IMR-90 (cell line): ENCODE measurements around the gene EREG. TPM values are rescaled to one million over a fixed set of nuclear protein-coding genes. Genes with fewer than 3 reads are reported as not detected.

Experiments used
- ATAC-seq: fragments of 200-7000 bp; cut with Tn5 transposase; 2 replicates; pipeline ENCODE4 v1.9.1; 2020; ENCODE audit warnings: low read depth, mild to moderate bottlenecking, moderate library complexity
- BruUV-seq: library from RNA; stranded (reverse); fragments of 400-500 nt; replicated peaks from 2 replicates; lab custom pipeline; 2021; lab: Mats Ljungman, UMichigan
- CTCF ChIA-PET: fragments of 300-600 bp; formaldehyde crosslinking; extraction: SDS; loops from one replicate; lab custom pipeline; 2021; ENCODE audit warnings: antibody characterized with exemption; lab: Yijun Ruan, JAX
- POLR2A ChIA-PET: fragments of 300-600 bp; sonication (Branson Sonifier 250); formaldehyde crosslinking; loops from one replicate; lab custom pipeline; 2022; ENCODE audit warnings: antibody characterized with exemption; ENCODE audit not compliant: unreplicated experiment; lab: Charles Lee
- DNase-seq: peaks from one replicate; pipeline ENCODE4 v3.0.0; 2013
- H2AFZ ChIP-seq: replicated peaks from 2 replicates; pipeline ENCODE3; 2013; ENCODE audit warnings: low read length, mild to moderate bottlenecking; ENCODE audit not compliant: poor library complexity
- H2AK5ac ChIP-seq: 2 replicates; pipeline ENCODE4 v1.6.1; 2013; ENCODE audit warnings: low read depth, low read length, inconsistent platforms
- H2AK9ac ChIP-seq: replicated peaks from 2 replicates; pipeline ENCODE3; 2013; ENCODE audit warnings: mild to moderate bottlenecking, low read depth, low read length, moderate library complexity; ENCODE audit not compliant: poor library complexity
- H2BK120ac ChIP-seq: 2 replicates; pipeline ENCODE4 v1.6.1; 2013; ENCODE audit warnings: low read depth, low read length, inconsistent platforms
- H2BK15ac ChIP-seq: 3 replicates; pipeline ENCODE4 v1.6.1; 2013; ENCODE audit warnings: low read depth, low read length, inconsistent platforms
- H2BK20ac ChIP-seq: 2 replicates; pipeline ENCODE4 v1.6.1; 2013; ENCODE audit warnings: low read depth, mild to moderate bottlenecking, inconsistent platforms, low read length, moderate library complexity
- H2BK5ac ChIP-seq: 2 replicates; pipeline ENCODE4 v1.6.1; 2013; ENCODE audit warnings: mild to moderate bottlenecking, low read depth, low read length, inconsistent platforms; ENCODE audit not compliant: poor library complexity, severe bottlenecking
- H3K14ac ChIP-seq: replicated peaks from 2 replicates; pipeline ENCODE4 v1.6.1; 2013; ENCODE audit warnings: low read depth, low read length, inconsistent platforms
- H3K18ac ChIP-seq: 2 replicates; pipeline ENCODE4 v1.6.1; 2013; ENCODE audit warnings: low read depth, low read length, control low read depth
- H3K23ac ChIP-seq: 2 replicates; pipeline ENCODE4 v1.6.1; 2013; ENCODE audit warnings: low read depth, low read length, inconsistent platforms
- H3K27ac ChIP-seq: 2 replicates; pipeline ENCODE4 v1.5.1; 2013; ENCODE audit warnings: mild to moderate bottlenecking, control low read depth, low read length; ENCODE audit not compliant: insufficient read depth
- H3K27me3 ChIP-seq: 2 replicates; pipeline ENCODE4 v1.6.1; 2013; ENCODE audit warnings: low read length; ENCODE audit not compliant: control insufficient read depth, insufficient read depth
- H3K36me3 ChIP-seq: 2 replicates; pipeline ENCODE4 v1.6.1; 2013; ENCODE audit warnings: low read length, mixed read lengths; ENCODE audit not compliant: control insufficient read depth, insufficient read depth
- H3K4ac ChIP-seq: 2 replicates; pipeline ENCODE4 v1.6.1; 2013; ENCODE audit warnings: low read depth, low read length, inconsistent platforms
- H3K4me1 ChIP-seq: 2 replicates; pipeline ENCODE4 v1.6.1; 2013; ENCODE audit warnings: low read length, mixed read lengths; ENCODE audit not compliant: control insufficient read depth, insufficient read depth
- H3K4me2 ChIP-seq: 2 replicates; pipeline ENCODE4 v1.6.1; 2013; ENCODE audit warnings: low read depth, mild to moderate bottlenecking, control low read depth, low read length, moderate library complexity
- H3K4me3 ChIP-seq: 2 replicates; pipeline ENCODE4 v1.5.1; 2013; ENCODE audit warnings: low read depth, mild to moderate bottlenecking, control low read depth, low read length, moderate library complexity; ENCODE audit not compliant: insufficient read depth
- H3K56ac ChIP-seq: 2 replicates; pipeline ENCODE4 v1.6.1; 2013; ENCODE audit warnings: low read length, inconsistent platforms; ENCODE audit not compliant: insufficient read depth; ENCODE audit errors: extremely low read depth
- H3K79me1 ChIP-seq, 2 experiments: 2 replicates each; pipeline ENCODE4 v1.6.1; 2013; ENCODE audit warnings: low read length in 2 of 2, inconsistent platforms in 1 of 2, low read depth in 1 of 2
- H3K9ac ChIP-seq: 2 replicates; pipeline ENCODE4 v1.6.1; 2013; ENCODE audit warnings: low read depth, low read length, control low read depth
- H3K9me1 ChIP-seq: 2 replicates; pipeline ENCODE4 v1.6.1; 2013; ENCODE audit warnings: low read length, inconsistent platforms; ENCODE audit not compliant: insufficient read depth
- H3K9me3 ChIP-seq: 2 replicates; pipeline ENCODE4 v1.6.1; 2013; ENCODE audit warnings: low read length; ENCODE audit not compliant: control insufficient read depth, insufficient read depth
- H4K20me1 ChIP-seq: 2 replicates; pipeline ENCODE4 v1.6.1; 2013; ENCODE audit warnings: low read length, inconsistent platforms; ENCODE audit not compliant: insufficient read depth
- H4K5ac ChIP-seq: 2 replicates; pipeline ENCODE4 v1.6.1; 2013; ENCODE audit warnings: mild to moderate bottlenecking, low read depth, low read length, control low read depth
- H4K8ac ChIP-seq, 2 experiments: 2 replicates each; pipeline ENCODE4 v1.6.1; 2013; ENCODE audit warnings: low read depth in 2 of 2, low read length in 2 of 2, control low read depth in 1 of 2, inconsistent platforms in 1 of 2
- H4K91ac ChIP-seq: 2 replicates; pipeline ENCODE4 v1.6.1; 2013; ENCODE audit warnings: low read depth, low read length, inconsistent platforms; ENCODE audit not compliant: insufficient read depth
- BHLHE40 ChIP-seq: fragments of 150-350 bp; IDR thresholded peaks from 2 replicates; pipeline ENCODE4 v1.6.1; 2016; ENCODE audit warnings: mild to moderate bottlenecking, low read depth, low read length
- CEBPB ChIP-seq: IDR thresholded peaks from 2 replicates; pipeline ENCODE4 v1.6.1; 2012; ENCODE audit warnings: low read depth, low read length, improper control_type of control experiment
- CHD1 ChIP-seq: IDR thresholded peaks from 2 replicates; pipeline ENCODE4 v1.6.1; 2012; ENCODE audit warnings: low read depth, low read length, improper control_type of control experiment
- FOS ChIP-seq: fragments of 150-350 bp; IDR thresholded peaks from 2 replicates; pipeline ENCODE4 v1.6.1; 2016; ENCODE audit warnings: low read depth, low read length
- MAFK ChIP-seq: IDR thresholded peaks from 2 replicates; pipeline ENCODE4 v1.6.1; 2012; ENCODE audit warnings: low read depth, low read length, improper control_type of control experiment
- MAZ ChIP-seq: IDR thresholded peaks from 2 replicates; pipeline ENCODE4 v1.6.1; 2012; ENCODE audit warnings: low read depth, mild to moderate bottlenecking, low read length, improper control_type of control experiment, moderate library complexity, borderline replicate concordance
- MXI1 ChIP-seq: IDR thresholded peaks from 2 replicates; pipeline ENCODE4 v1.6.1; 2012; ENCODE audit warnings: low read depth, mild to moderate bottlenecking, low read length, moderate library complexity, borderline replicate concordance
- POLR2A ChIP-seq: IDR thresholded peaks from 2 replicates; pipeline ENCODE4 v1.6.1; 2012; ENCODE audit warnings: mild to moderate bottlenecking, low read depth, low read length
- RAD21 ChIP-seq: IDR thresholded peaks from 2 replicates; pipeline ENCODE4 v1.6.1; 2012; ENCODE audit warnings: low read length, improper control_type of control experiment
- RCOR1 ChIP-seq: IDR thresholded peaks from 2 replicates; pipeline ENCODE4 v1.6.1; 2012; ENCODE audit warnings: mild to moderate bottlenecking, low read length, improper control_type of control experiment; ENCODE audit not compliant: insufficient replicate concordance
- RFX5 ChIP-seq: IDR thresholded peaks from 2 replicates; pipeline ENCODE4 v1.8.0; 2012; ENCODE audit warnings: low read depth, mild to moderate bottlenecking, low read length, moderate library complexity
- SMC3 ChIP-seq: fragments of 150-350 bp; IDR thresholded peaks from 2 replicates; pipeline ENCODE4 v1.6.1; 2016; ENCODE audit warnings: low read depth, mild to moderate bottlenecking, antibody characterized with exemption, low read length, moderate library complexity
- dilution Hi-C: fragments of 300-500 bp; cut with HindIII; formaldehyde crosslinking; loops from one replicate; pipeline ENCODE4 v1.14.3; 2018; ENCODE audit warnings: low sequenced_read_pairs; ENCODE audit not compliant: unreplicated experiment
- in situ Hi-C: fragments of 300-500 bp; cut with MboI; formaldehyde crosslinking; loops from 3 replicates; pipeline ENCODE4 v1.14.3; 2019; ENCODE audit warnings: low sequenced_read_pairs, inconsistent platforms, mixed read lengths
- intact Hi-C: fragments of 100-400 bp; cut with micrococcal nuclease; formaldehyde crosslinking; loops from 2 replicates; pipeline ENCODE4 v1.10.0; 2022
- polyA plus RNA-seq, 3 experiments: library from polyadenylated mRNA; depleted of rRNA; stranded (reverse); fragments of >200 nt; gene quantifications; 2 replicates each; pipeline ENCODE4 v1.2.3, GENCODE V29; 2012; ENCODE audit warnings: low replicate concordance in 1 of 3
- total RNA-seq: library from RNA; depleted of rRNA; stranded (reverse); fragments of >200 nt; gene quantifications from 2 replicates; pipeline ENCODE4 v1.2.3, GENCODE V29; 2012
- TF ChIP-seq, protein P1 (sequence below): fragments of 150-350 bp; IDR thresholded peaks from 2 replicates; pipeline ENCODE4 v1.6.1; 2017; ENCODE audit warnings: mild to moderate bottlenecking, antibody characterized with exemption, low read length, low read depth
- TF ChIP-seq, protein P2 (sequence below): fragments of 150-350 bp; IDR thresholded peaks from 2 replicates; pipeline ENCODE4 v1.6.1; 2016; ENCODE audit warnings: low read depth, mild to moderate bottlenecking, low read length, moderate library complexity, borderline replicate concordance

The EREG gene
- total and polyA plus RNA-seq, 2 of the 4 experiments (the other 2 are of a cell fraction): 0.26 to 0.36 TPM

- no peak overlapping the region for H3K56ac ChIP-seq
- peaks cover 8% of the 10 kb centered on the region; the same call in 1 of the 2 replicates for H3K4me1 ChIP-seq
- H2BK5ac ChIP-seq: no peak overlapping the region
- no peak overlapping the region for H3K27ac ChIP-seq
- no peak overlapping the region for H2BK120ac ChIP-seq
- no peak overlapping the region for H3K14ac ChIP-seq
- no peak overlapping the region for H3K4me3 ChIP-seq
- H3K27me3 ChIP-seq: no peaks in the 10 kb centered on the region
- POLR2A ChIA-PET: no interaction called here
- no peak overlapping the region for H2AFZ ChIP-seq
- no peaks in the 10 kb centered on the region for H4K20me1 ChIP-seq
- no TSS peak for BruUV-seq
- no peak overlapping the region for H3K23ac ChIP-seq
- TF ChIP-seq SMC3: no peak
- TF ChIP-seq RFX5: no peak
- no peak for TF ChIP-seq BHLHE40
- no peak for TF ChIP-seq CHD1
- no peak for TF ChIP-seq MAFK
- no peak for TF ChIP-seq RCOR1
- TF ChIP-seq POLR2A: no peak
- TF ChIP-seq RAD21: no peak
- TF ChIP-seq MAZ: no peak
- no peak for TF ChIP-seq MXI1
- TF ChIP-seq, protein P1, sequence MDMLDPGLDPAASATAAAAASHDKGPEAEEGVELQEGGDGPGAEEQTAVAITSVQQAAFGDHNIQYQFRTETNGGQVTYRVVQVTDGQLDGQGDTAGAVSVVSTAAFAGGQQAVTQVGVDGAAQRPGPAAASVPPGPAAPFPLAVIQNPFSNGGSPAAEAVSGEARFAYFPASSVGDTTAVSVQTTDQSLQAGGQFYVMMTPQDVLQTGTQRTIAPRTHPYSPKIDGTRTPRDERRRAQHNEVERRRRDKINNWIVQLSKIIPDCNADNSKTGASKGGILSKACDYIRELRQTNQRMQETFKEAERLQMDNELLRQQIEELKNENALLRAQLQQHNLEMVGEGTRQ: no peak
- TF ChIP-seq FOS: no peak
- TF ChIP-seq, protein P2, sequence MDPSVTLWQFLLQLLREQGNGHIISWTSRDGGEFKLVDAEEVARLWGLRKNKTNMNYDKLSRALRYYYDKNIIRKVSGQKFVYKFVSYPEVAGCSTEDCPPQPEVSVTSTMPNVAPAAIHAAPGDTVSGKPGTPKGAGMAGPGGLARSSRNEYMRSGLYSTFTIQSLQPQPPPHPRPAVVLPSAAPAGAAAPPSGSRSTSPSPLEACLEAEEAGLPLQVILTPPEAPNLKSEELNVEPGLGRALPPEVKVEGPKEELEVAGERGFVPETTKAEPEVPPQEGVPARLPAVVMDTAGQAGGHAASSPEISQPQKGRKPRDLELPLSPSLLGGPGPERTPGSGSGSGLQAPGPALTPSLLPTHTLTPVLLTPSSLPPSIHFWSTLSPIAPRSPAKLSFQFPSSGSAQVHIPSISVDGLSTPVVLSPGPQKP: no peak
- TF ChIP-seq CEBPB: no peak
- H3K9ac ChIP-seq: no peak overlapping the region
- H2BK20ac ChIP-seq: no peak overlapping the region
- H3K9me3 ChIP-seq: no peaks in the 10 kb centered on the region
- H3K4ac ChIP-seq: no peak overlapping the region
- DNase-seq (no peak), ATAC-seq (no peak)
- H4K5ac ChIP-seq: no peak overlapping the region
- in situ Hi-C loops: no loop called here
- H3K18ac ChIP-seq: no peak overlapping the region
- H2AK5ac ChIP-seq: no peak overlapping the region
- intact Hi-C loops: no loop called here
- no peak overlapping the region for H3K4me2 ChIP-seq
- H3K9me1 ChIP-seq: no peaks in the 10 kb centered on the region
- no peak overlapping the region for H4K8ac ChIP-seq
- CTCF ChIA-PET: no interaction called here
- no peaks in the 10 kb centered on the region for H3K79me1 ChIP-seq
- no peak overlapping the region for H4K91ac ChIP-seq
- no peak overlapping the region for H2AK9ac ChIP-seq
- dilution Hi-C loops: no loop called here
- H2BK15ac ChIP-seq: no peak overlapping the region
- H3K36me3 ChIP-seq: peaks cover 2% of the 10 kb centered on the region; the same call in 1 of the 2 replicates
Observed at GRCh38 chr4:74391346-74391745, 26.4 kb downstream of the EREG start.
